SH-SY5Y (cell line): ENCODE results near the gene DYNLRB1.

Experiments used
- GATA2 ChIP-seq: IDR thresholded peaks from 2 replicates; pipeline ENCODE4 v1.6.1; 2011; ENCODE audit warnings: mild to moderate bottlenecking, low read depth, low read length
- GATA3 ChIP-seq: IDR thresholded peaks from 2 replicates; pipeline ENCODE4 v1.6.1; 2011; ENCODE audit warnings: low read depth, mild to moderate bottlenecking, low read length, moderate library complexity

- no peak for TF ChIP-seq GATA3
- no peak for TF ChIP-seq GATA2
Observed at GRCh38 chr20:34547844-34548613, 31.8 kb downstream of the DYNLRB1 start.
